GM18508 (cell line): ENCODE measurements around the gene JAKMIP1.
"Not testable (repeated sequence)": the region's sequence is repeated elsewhere in the genome, so short reads cannot be mapped to it uniquely, and the experiment has no call there.

Source experiments
- ATAC-seq: cut with Tn5 transposase; IDR thresholded peaks from one replicate; pipeline ENCODE4 v1.9.1; 2021; ENCODE audit warnings: moderate number of reproducible peaks; ENCODE audit not compliant: insufficient read depth, unreplicated experiment

The JAKMIP1 gene

GRCh38 chr4:6229671-6230501, 29.5 kb upstream of the JAKMIP1 start:
- no peak for ATAC-seq

- no peak for ATAC-seq
These were observed 28.7 kb upstream of the JAKMIP1 start for GRCh38 chr4:6229095-6229494.

GRCh38 chr4:6228158-6229067, 28.1 kb upstream of the JAKMIP1 start:
- no peak for ATAC-seq

GRCh38 chr4:6227412-6228157, 27.2 kb upstream of the JAKMIP1 start:
- ATAC-seq = no peak

- no peak for ATAC-seq
These were observed 26.2 kb upstream of the JAKMIP1 start for GRCh38 chr4:6226506-6226905.

- ATAC-seq = no peak
These were observed 25.1 kb upstream of the JAKMIP1 start for GRCh38 chr4:6225469-6225868.

- ATAC-seq = no peak
These were observed 24.4 kb upstream of the JAKMIP1 start for GRCh38 chr4:6224735-6225134.

GRCh38 chr4:6222761-6223292, 22.5 kb upstream of the JAKMIP1 start:
- ATAC-seq = no peak

GRCh38 chr4:6221851-6222760, 21.8 kb upstream of the JAKMIP1 start:
- no peak for ATAC-seq

GRCh38 chr4:6221301-6221850, 21.0 kb upstream of the JAKMIP1 start:
- no peak for ATAC-seq

GRCh38 chr4:6217716-6218381, 17.5 kb upstream of the JAKMIP1 start:
- ATAC-seq = no peak

- no peak for ATAC-seq
These were observed 16.2 kb upstream of the JAKMIP1 start for GRCh38 chr4:6216588-6216987.

- ATAC-seq = no peak
These were observed 9.6 kb upstream of the JAKMIP1 start for GRCh38 chr4:6209921-6210320.

GRCh38 chr4:6209291-6209690, 8.9 kb upstream of the JAKMIP1 start:
- ATAC-seq = not testable (repeated sequence)

- ATAC-seq = no peak
These were observed 8.1 kb upstream of the JAKMIP1 start for GRCh38 chr4:6208416-6208815.

GRCh38 chr4:6207602-6208001, 7.3 kb upstream of the JAKMIP1 start:
- ATAC-seq = no peak

- ATAC-seq = no peak
These were observed 6.5 kb upstream of the JAKMIP1 start for GRCh38 chr4:6206771-6207290.

GRCh38 chr4:6205973-6206372, 5.6 kb upstream of the JAKMIP1 start:
- no peak for ATAC-seq
